Ecto neural progenitor cell (in vitro differentiated cells): Measurements from ENCODE around the gene ACTA2.

ENCODE experiments used
- DNase-seq: peaks from one replicate; pipeline ENCODE4 v3.0.0-alpha.2; 2018; ENCODE audit warnings: low spot score

Gene ACTA2

GRCh38 chr10:88952647-88953111 lies at the start of gene ACTA2:
Gene ACTA2, minus strand, starts transcription at chr10:88952773. Its CDS starts 3,843 bp downstream, at chr10:88948930.
- no peak for DNase-seq

GRCh38 chr10:89001729-89002072 lies 49.1 kb upstream of the ACTA2 start:
- peak; percentile 63 for DNase-seq

- no peak for DNase-seq
Measured at GRCh38 chr10:89001024-89001728, 48.6 kb upstream of the ACTA2 start.

GRCh38 chr10:88999625-89000024 lies 47.1 kb upstream of the ACTA2 start:
- DNase-seq = no peak

GRCh38 chr10:88996927-88997326 lies 44.4 kb upstream of the ACTA2 start:
- no peak for DNase-seq

GRCh38 chr10:88995156-88995876 lies 42.7 kb upstream of the ACTA2 start:
- no peak for DNase-seq

GRCh38 chr10:88994019-88994418 lies 41.4 kb upstream of the ACTA2 start:
- DNase-seq = no peak

- no peak for DNase-seq
Measured at GRCh38 chr10:88992921-88993524, 40.5 kb upstream of the ACTA2 start.

- DNase-seq = no peak
Measured at GRCh38 chr10:88991899-88992320, 39.3 kb upstream of the ACTA2 start.

GRCh38 chr10:88991161-88991898 lies 38.8 kb upstream of the ACTA2 start:
- peak; percentile 65 for DNase-seq

- DNase-seq = peak; percentile 72
Measured at GRCh38 chr10:88990384-88991160, 38.0 kb upstream of the ACTA2 start, which contains the start of gene FAS. Gene FAS, plus strand, starts transcription at chr10:88990798. Its CDS starts 79 bp downstream, at chr10:88990877.

GRCh38 chr10:88989824-88990383 lies 37.3 kb upstream of the ACTA2 start:
- DNase-seq = no peak

- DNase-seq = no peak
Measured at GRCh38 chr10:88989423-88989822, 36.9 kb upstream of the ACTA2 start.

GRCh38 chr10:88987840-88988239 lies 35.3 kb upstream of the ACTA2 start:
- no peak for DNase-seq

GRCh38 chr10:88987243-88987725 lies 34.7 kb upstream of the ACTA2 start:
- DNase-seq = no peak

GRCh38 chr10:88986549-88987242 lies 34.1 kb upstream of the ACTA2 start:
- no peak for DNase-seq

- no peak for DNase-seq
Measured at GRCh38 chr10:88984525-88984924, 32.0 kb upstream of the ACTA2 start.

GRCh38 chr10:88983939-88984338 lies 31.4 kb upstream of the ACTA2 start:
- no peak for DNase-seq

GRCh38 chr10:88983206-88983605 lies 30.6 kb upstream of the ACTA2 start:
- no peak for DNase-seq

GRCh38 chr10:88982366-88982765 lies 29.8 kb upstream of the ACTA2 start:
- DNase-seq = no peak
